GM13977 (cell line): Measurements from ENCODE around the gene CLEC2L.

Source experiments
- DNase-seq: peaks from one replicate; pipeline ENCODE4 v3.0.0; 2012; ENCODE audit warnings: low spot score
- in situ Hi-C: fragments of 300-500 bp; cut with MboI; formaldehyde crosslinking; loops from one replicate; pipeline ENCODE4 v1.12.0; 2022; ENCODE audit warnings: low sequenced_read_pairs, low pct_unique_long_range_greater_than_20kb, mixed read lengths, inconsistent platforms; ENCODE audit not compliant: unreplicated experiment
- TF ChIP-seq, protein P1 (sequence below): IDR thresholded peaks from 2 replicates; pipeline ENCODE4 v1.5.1; 2012; ENCODE audit warnings: mild to moderate bottlenecking, control low read depth; ENCODE audit not compliant: insufficient read depth; ENCODE audit errors: extremely low read depth, missing control alignments

CLEC2L gene

DNA sequence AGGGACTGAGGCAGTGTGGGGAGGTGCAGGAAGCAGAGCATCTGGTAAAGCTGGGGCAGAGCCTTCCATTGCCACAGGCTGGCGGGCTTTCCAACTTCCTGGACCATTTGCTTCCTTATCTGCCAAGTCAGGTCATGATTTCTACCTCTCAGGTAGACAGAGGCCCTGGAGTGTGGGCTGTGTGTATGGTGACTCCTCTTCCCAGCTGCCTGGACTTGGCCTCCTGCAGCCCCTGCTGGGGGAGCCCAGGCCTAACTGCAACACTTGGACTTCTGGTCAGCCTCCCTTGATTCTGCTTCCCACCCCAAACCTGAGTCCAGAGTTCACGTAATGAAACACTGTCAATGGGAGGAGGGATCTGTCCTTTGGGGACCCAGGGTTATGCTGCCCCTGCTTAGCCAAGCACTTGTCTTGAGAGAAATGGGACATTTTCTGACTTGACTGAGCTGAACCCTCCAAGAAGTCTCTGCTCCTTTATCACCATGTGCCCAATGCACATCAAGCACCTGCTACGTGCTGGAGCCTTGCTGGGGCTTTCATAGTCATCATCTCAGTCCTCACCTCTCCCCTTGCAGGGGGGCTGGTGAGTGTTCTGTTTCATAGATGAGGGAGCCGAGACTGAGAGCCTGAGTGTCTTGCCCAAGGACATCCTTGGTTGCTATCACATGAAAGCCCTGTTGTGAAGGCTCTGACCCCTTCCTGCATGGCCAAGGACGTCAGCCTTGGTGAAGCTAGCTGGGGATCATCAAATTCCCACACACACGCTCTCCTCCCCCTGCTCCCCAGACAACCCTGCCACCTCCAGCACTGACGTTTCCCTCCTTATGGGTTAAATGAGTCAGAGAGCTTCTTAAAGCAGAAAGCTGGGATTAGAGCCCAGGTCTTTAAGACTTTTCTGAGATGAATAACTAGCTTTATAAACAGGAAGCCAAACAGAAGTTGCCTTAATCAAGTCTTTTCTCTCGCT, 3.4 kb downstream of the CLEC2L start:
- no peak for DNase-seq
- in situ Hi-C loops, result no loop called here
- TF ChIP-seq, protein P1, sequence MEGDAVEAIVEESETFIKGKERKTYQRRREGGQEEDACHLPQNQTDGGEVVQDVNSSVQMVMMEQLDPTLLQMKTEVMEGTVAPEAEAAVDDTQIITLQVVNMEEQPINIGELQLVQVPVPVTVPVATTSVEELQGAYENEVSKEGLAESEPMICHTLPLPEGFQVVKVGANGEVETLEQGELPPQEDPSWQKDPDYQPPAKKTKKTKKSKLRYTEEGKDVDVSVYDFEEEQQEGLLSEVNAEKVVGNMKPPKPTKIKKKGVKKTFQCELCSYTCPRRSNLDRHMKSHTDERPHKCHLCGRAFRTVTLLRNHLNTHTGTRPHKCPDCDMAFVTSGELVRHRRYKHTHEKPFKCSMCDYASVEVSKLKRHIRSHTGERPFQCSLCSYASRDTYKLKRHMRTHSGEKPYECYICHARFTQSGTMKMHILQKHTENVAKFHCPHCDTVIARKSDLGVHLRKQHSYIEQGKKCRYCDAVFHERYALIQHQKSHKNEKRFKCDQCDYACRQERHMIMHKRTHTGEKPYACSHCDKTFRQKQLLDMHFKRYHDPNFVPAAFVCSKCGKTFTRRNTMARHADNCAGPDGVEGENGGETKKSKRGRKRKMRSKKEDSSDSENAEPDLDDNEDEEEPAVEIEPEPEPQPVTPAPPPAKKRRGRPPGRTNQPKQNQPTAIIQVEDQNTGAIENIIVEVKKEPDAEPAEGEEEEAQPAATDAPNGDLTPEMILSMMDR, result no peak

DNA sequence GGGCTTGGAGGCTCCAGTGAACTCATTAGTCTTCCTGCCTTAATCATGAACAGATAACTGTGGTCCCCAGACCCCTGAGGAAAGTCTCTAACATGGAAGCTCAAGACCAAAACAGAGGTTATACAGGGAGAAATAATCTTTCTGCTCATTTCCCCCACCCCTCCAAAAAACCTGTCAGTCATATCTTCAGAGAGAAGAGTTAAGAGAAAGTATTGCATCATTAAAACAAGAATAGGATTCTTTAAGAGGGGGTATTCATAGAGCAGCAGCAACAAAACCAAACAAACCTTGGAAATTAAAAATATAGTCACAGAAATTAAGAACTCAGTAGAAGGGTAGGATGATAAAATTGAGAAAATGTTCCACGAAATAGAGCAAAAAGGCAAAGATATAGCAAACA, 7.6 kb downstream of the CLEC2L start:
- TF ChIP-seq, protein P1, result no peak
- in situ Hi-C loops, result no loop called here

DNA sequence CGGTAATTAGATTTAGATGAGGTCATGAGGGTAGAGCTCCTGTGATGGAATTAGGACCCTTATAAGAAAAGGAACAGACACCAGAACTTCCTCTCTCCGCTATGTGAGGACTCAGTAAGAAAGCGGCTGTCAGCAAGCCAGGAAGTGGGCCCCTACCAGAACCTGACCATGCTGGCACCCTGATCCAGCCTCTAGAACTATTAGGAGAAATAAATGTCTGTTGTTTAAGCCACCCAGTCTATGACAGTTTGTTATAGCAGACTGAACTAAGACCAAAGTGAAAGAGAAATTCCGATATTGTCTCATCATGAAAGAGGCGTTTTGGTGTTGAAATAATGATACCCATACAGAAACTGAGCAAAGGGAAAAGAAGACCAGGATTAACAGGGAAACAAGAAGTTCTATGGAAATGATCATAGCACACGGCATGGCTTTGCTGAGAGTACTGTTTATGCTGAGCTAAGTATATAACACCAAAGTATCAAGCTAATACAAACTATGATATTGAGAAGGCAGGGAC, 9.2 kb downstream of the CLEC2L start:
- DNase-seq, result no peak
- TF ChIP-seq, protein P1, result no peak
- in situ Hi-C loops, result no loop called here

More for the DNA sequence above, 7.6 kb downstream of the CLEC2L start:
- DNase-seq, result no peak

DNA sequence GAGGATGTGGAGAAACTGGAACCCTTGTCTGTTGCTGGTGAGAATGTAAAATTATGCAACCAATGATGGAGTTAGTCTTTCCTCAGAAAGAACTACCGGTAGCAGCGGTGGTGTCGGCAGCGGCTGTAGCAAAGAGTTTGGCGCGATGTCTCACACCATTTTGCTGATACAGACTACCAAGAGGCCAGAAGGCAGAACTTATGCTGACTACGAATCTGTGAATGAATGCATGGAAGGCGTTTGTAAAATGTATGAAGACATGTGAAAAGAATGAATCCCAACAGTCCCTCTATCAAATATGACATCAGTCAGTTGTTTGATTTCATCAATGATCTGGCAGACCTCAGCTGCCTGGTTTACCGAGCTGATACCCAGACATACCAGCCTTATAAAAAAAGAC, 10.6 kb downstream of the CLEC2L start:
- in situ Hi-C loops, result no loop called here
- TF ChIP-seq, protein P1, result no peak

DNA sequence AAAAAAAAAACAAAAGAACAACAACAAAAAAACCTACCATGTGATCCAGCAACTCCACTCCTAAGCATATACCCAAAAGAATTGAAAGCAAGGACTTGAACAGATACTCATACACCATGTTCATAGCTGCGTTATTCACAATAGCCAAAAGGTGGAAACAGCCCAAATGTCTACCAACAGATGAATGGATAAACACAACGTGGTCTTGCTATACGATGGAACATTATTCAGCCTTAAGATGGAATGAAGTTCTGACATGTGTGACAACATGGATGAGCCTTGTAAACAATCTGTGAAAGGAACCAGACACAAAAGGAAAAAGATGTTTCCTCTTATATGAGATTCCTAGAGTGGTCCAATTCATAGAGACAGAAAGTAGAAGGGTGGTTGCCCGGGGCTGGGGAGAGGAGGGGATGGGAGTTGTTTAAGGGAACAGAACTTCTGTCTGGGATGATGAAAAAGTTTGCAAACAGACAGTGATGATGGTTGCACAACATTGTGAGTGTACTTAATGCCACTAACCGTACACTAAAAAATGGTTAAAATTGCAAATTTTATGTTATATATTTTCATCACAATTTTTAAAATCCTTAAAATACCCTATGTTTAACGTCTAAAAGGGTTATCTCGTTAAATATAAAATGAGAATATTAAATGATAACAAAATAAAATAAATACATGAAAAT, 11.6 kb downstream of the CLEC2L start:
- TF ChIP-seq, protein P1, result no peak
- in situ Hi-C loops, result no loop called here
- no peak for DNase-seq

More for the DNA sequence above, 10.6 kb downstream of the CLEC2L start:
- DNase-seq, result no peak

DNA sequence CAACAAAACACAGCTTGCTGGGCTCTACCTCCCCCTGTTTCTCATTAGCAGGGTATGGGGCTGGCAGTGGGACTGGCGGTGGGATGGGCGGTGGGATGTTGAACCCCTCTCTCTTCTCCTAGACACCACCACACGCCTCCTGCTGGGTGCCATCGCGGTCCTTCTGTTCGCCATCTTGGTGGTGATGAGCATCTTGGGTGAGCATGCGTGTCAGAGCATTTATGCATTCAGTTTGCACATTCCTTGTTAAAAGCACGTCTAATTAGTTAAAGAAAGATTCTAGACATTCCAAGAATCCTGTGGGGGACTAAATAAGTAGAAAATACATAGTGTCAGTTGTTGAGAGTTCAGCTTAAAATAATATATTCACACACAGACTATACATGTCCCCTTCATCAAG, 12.7 kb downstream of the CLEC2L start:
- in situ Hi-C loops, result no loop called here
- DNase-seq, result no peak
- TF ChIP-seq, protein P1, result no peak
